Uterus (tissue), 2 donors: ENCODE results near the gene JARID2.

Experiments used
- CTCF ChIP-seq, 4 experiments: fragments of 200-600 bp in 2 of 4; fragments of 450-650 bp in 2 of 4; sonication (generic) in 2 of 4; IDR thresholded peaks; one replicate each; pipeline ENCODE4 v1.5.1; 2016 to 2019; ENCODE audit warnings: antibody characterized with exemption in 4 of 4, mild to moderate bottlenecking in 2 of 4, moderate library complexity in 1 of 4
- POLR2A ChIP-seq, 2 donors: fragments of 450-650 bp; IDR thresholded peaks; one replicate each; pipeline ENCODE4 v1.6.1; 2016; ENCODE audit warnings: antibody characterized with exemption in 2 of 2, mild to moderate bottlenecking in 1 of 2, moderate library complexity in 1 of 2

GRCh38 chr6:15246217-15246665, 372 bp downstream of the JARID2 start:
- no peak for TF ChIP-seq POLR2A (IDR thresholded peaks at IDR 0.05)
- TF ChIP-seq CTCF (IDR thresholded peaks at IDR 0.05): no peak
